H1 (cell line): ENCODE measurements around the gene RELL1. TPM values are rescaled to one million over a fixed set of nuclear protein-coding genes. Genes with fewer than 3 reads are reported as not detected.

Source experiments
- CTCF ChIA-PET: fragments of 300-600 bp; sonication (Branson Sonifier 250); formaldehyde crosslinking; loops from one replicate; lab custom pipeline; 2021; ENCODE audit not compliant: partially characterized antibody; lab: Charles Lee
- POLR2A ChIA-PET: fragments of 300-600 bp; sonication (Branson Sonifier 250); formaldehyde crosslinking; loops from one replicate; lab custom pipeline; 2021; ENCODE audit warnings: inconsistent platforms; ENCODE audit not compliant: partially characterized antibody; lab: Charles Lee
- DNase-seq, 2 experiments: peaks; one replicate each; pipeline versions ENCODE4 v3.0.0 to v3.0.0-alpha.2; 2010 to 2022; ENCODE audit warnings: low spot score in 2 of 2, low read depth in 1 of 2, mixed read lengths in 1 of 2
- FAIRE-seq: peaks from 2 replicates; lab custom pipeline; 2011; peaks lifted over from hg19 to GRCh38; lab: Jason Lieb, UNC
- H2AFZ ChIP-seq: 2 replicates; pipeline ENCODE4 v1.8.1; 2012; ENCODE audit warnings: low read length, inconsistent platforms
- H2AK5ac ChIP-seq: 2 replicates; pipeline ENCODE4 v1.6.1; 2013; ENCODE audit warnings: low read depth, low read length
- H2BK120ac ChIP-seq: replicated peaks from 2 replicates; pipeline ENCODE3; 2013; ENCODE audit warnings: low read depth, low read length, inconsistent platforms
- H2BK12ac ChIP-seq: 2 replicates; pipeline ENCODE4 v1.6.1; 2013; ENCODE audit warnings: low read depth, low read length
- H2BK15ac ChIP-seq: 2 replicates; pipeline ENCODE4 v1.6.1; 2013; ENCODE audit warnings: low read length
- H2BK20ac ChIP-seq: 2 replicates; pipeline ENCODE4 v1.6.1; 2013; ENCODE audit warnings: low read length
- H2BK5ac ChIP-seq: 2 replicates; pipeline ENCODE4 v1.6.1; 2013; ENCODE audit warnings: low read depth, low read length
- H3K14ac ChIP-seq: 2 replicates; pipeline ENCODE4 v1.6.1; 2013; ENCODE audit warnings: inconsistent platforms; ENCODE audit not compliant: insufficient read length
- H3K18ac ChIP-seq: 2 replicates; pipeline ENCODE4 v1.6.1; 2013; ENCODE audit warnings: low read length; ENCODE audit errors: extremely low read depth
- H3K23ac ChIP-seq: 2 replicates; pipeline ENCODE4 v1.6.1; 2013; ENCODE audit warnings: inconsistent platforms; ENCODE audit not compliant: insufficient read length
- H3K23me2 ChIP-seq: 2 replicates; pipeline ENCODE4 v1.6.1; 2013; ENCODE audit warnings: low read depth, low read length
- H3K27ac ChIP-seq: 2 replicates; pipeline ENCODE4 v1.6.1; 2011; ENCODE audit warnings: low read depth, low read length, inconsistent platforms
- H3K27me3 ChIP-seq, 4 experiments: replicated peaks in 1 of 4; 1 replicate in 1 of 4; 2 replicates in 3 of 4; pipeline versions ENCODE4 v1.6.1 to v1.8.1; 2011 to 2013; ENCODE audit warnings: low read length in 3 of 4, mild to moderate bottlenecking in 3 of 4, inconsistent platforms in 2 of 4, mixed read lengths in 2 of 4, moderate library complexity in 1 of 4; ENCODE audit not compliant: control insufficient read depth in 3 of 4, insufficient read depth in 3 of 4; ENCODE audit errors: extremely low read depth in 1 of 4
- H3K36me3 ChIP-seq, 4 experiments: 2 replicates each; pipeline versions ENCODE4 v1.6.1 to v1.8.1; 2011 to 2013; ENCODE audit warnings: mild to moderate bottlenecking in 4 of 4, low read length in 3 of 4, moderate library complexity in 2 of 4, control low read depth in 1 of 4, inconsistent platforms in 1 of 4; ENCODE audit not compliant: insufficient read depth in 4 of 4, control insufficient read depth in 2 of 4
- H3K4ac ChIP-seq: replicated peaks from 2 replicates; pipeline ENCODE3; 2013; ENCODE audit warnings: low read length, low read depth, mixed read lengths, inconsistent platforms; ENCODE audit not compliant: insufficient read length
- H3K4me1 ChIP-seq, 4 experiments: replicated peaks in 1 of 4; 1 replicate in 1 of 4; 2 replicates in 3 of 4; pipeline versions ENCODE4 v1.6.1 to v1.8.1; 2011 to 2013; ENCODE audit warnings: low read length in 3 of 4, inconsistent platforms in 2 of 4, mixed read lengths in 1 of 4; ENCODE audit not compliant: insufficient read depth in 4 of 4, control insufficient read depth in 3 of 4
- H3K4me2 ChIP-seq, 2 experiments: 2 replicates each; pipeline versions ENCODE4 v1.6.1 to v1.8.1; 2011 to 2013; ENCODE audit warnings: low read depth in 2 of 2, low read length in 2 of 2, control low read depth in 1 of 2, inconsistent platforms in 1 of 2, mild to moderate bottlenecking in 1 of 2; ENCODE audit not compliant: insufficient read depth in 1 of 2
- H3K4me3 ChIP-seq, 4 experiments: fragments of 200-600, 300-600 bp in 1 of 4; sonication (generic), shearing (Covaris generic), sonication (Bioruptor Twin) in 1 of 4; 2 replicates each; pipeline versions ENCODE4 v1.5.1 to v1.8.1; 2011 to 2016; ENCODE audit warnings: low read length in 4 of 4, low read depth in 3 of 4, control low read depth in 2 of 4, inconsistent platforms in 2 of 4, mild to moderate bottlenecking in 2 of 4, mixed read lengths in 1 of 4, moderate library complexity in 1 of 4; ENCODE audit not compliant: insufficient read depth in 2 of 4; ENCODE audit errors: extremely low read depth in 1 of 4
- H3K56ac ChIP-seq: replicated peaks from 2 replicates; pipeline ENCODE3; 2013; ENCODE audit warnings: low read depth, mild to moderate bottlenecking, mixed read lengths, low read length, inconsistent platforms; ENCODE audit not compliant: insufficient read length
- H3K79me1 ChIP-seq: 2 replicates; pipeline ENCODE4 v1.6.1; 2013; ENCODE audit warnings: low read depth, low read length, control low read depth
- H3K79me2 ChIP-seq, 2 experiments: 2 replicates each; pipeline versions ENCODE4 v1.6.1 to v1.8.1; 2012 to 2013; ENCODE audit warnings: low read length in 2 of 2, mild to moderate bottlenecking in 2 of 2, inconsistent platforms in 1 of 2; ENCODE audit not compliant: insufficient read depth in 2 of 2, control insufficient read depth in 1 of 2
- H3K9ac ChIP-seq, 4 experiments: replicated peaks in 1 of 4; 1 replicate in 1 of 4; 2 replicates in 3 of 4; pipeline versions ENCODE4 v1.6.1 to v1.8.1; 2011 to 2013; ENCODE audit warnings: low read depth in 3 of 4, low read length in 3 of 4, control low read depth in 2 of 4, mild to moderate bottlenecking in 2 of 4, moderate library complexity in 2 of 4, inconsistent platforms in 1 of 4; ENCODE audit errors: extremely low read depth in 1 of 4
- H3K9me3 ChIP-seq, 2 experiments: 2 replicates each; pipeline versions ENCODE4 v1.6.1 to v1.8.1; 2012 to 2013; ENCODE audit warnings: mild to moderate bottlenecking in 2 of 2, moderate library complexity in 2 of 2, control low read depth in 1 of 2, inconsistent platforms in 1 of 2, low read depth in 1 of 2, low read length in 1 of 2, mixed read lengths in 1 of 2; ENCODE audit not compliant: insufficient read depth in 2 of 2
- H4K20me1 ChIP-seq, 2 experiments: replicated peaks in 1 of 2; 2 replicates each; pipeline versions ENCODE3 to v1.8.1; 2011 to 2013; ENCODE audit warnings: inconsistent platforms in 2 of 2, low read length in 2 of 2, mild to moderate bottlenecking in 1 of 2; ENCODE audit not compliant: insufficient read depth in 2 of 2, control insufficient read depth in 1 of 2
- H4K5ac ChIP-seq: 2 replicates; pipeline ENCODE4 v1.6.1; 2013; ENCODE audit warnings: low read length, low read depth, mixed read lengths, inconsistent platforms; ENCODE audit not compliant: insufficient read length
- H4K8ac ChIP-seq: 2 replicates; pipeline ENCODE4 v1.8.0; 2013; ENCODE audit warnings: mild to moderate bottlenecking, moderate library complexity, low read length, inconsistent platforms; ENCODE audit not compliant: insufficient read depth; ENCODE audit errors: extremely low read depth
- H4K91ac ChIP-seq: replicated peaks from 2 replicates; pipeline ENCODE3; 2013; ENCODE audit warnings: low read length, mixed read lengths, inconsistent platforms; ENCODE audit not compliant: insufficient read length
- ASH2L ChIP-seq: fragments of 200-600, 300-600 bp; sonication (generic); IDR thresholded peaks from one replicate; pipeline ENCODE4 v1.7.1; 2017; ENCODE audit warnings: low read length
- BACH1 ChIP-seq: IDR thresholded peaks from 2 replicates; pipeline ENCODE4 v1.6.1; 2012; ENCODE audit warnings: low read length, improper control_type of control experiment
- CTBP2 ChIP-seq: IDR thresholded peaks from 2 replicates; pipeline ENCODE4 v1.7.0; 2011; ENCODE audit warnings: borderline replicate concordance, mild to moderate bottlenecking, moderate library complexity, mixed read lengths, low read length; ENCODE audit not compliant: insufficient read depth, insufficient read length
- EZH2 ChIP-seq: fragments of 200-600 bp; sonication (generic); IDR thresholded peaks from 2 replicates; pipeline ENCODE4 v1.7.1; 2012; ENCODE audit warnings: low read depth, mild to moderate bottlenecking, moderate library complexity, low read length, inconsistent platforms; ENCODE audit not compliant: severe bottlenecking
- GABPA ChIP-seq: IDR thresholded peaks from 2 replicates; pipeline ENCODE4 v1.6.1; 2011; ENCODE audit warnings: mild to moderate bottlenecking, low read length, moderate library complexity, borderline replicate concordance; ENCODE audit not compliant: insufficient read depth
- HDAC2 ChIP-seq, 2 experiments: fragments of 300-600 bp in 1 of 2; sonication (generic) in 1 of 2; IDR thresholded peaks; 2 replicates each; pipeline ENCODE4 v1.6.1; 2011 to 2012; ENCODE audit warnings: low read depth in 2 of 2, low read length in 2 of 2, mild to moderate bottlenecking in 2 of 2, moderate library complexity in 2 of 2, borderline replicate concordance in 1 of 2, inconsistent platforms in 1 of 2
- KDM5A ChIP-seq: fragments of 200-600 bp; IDR thresholded peaks from 2 replicates; pipeline ENCODE4 v1.7.1; 2012; ENCODE audit warnings: mild to moderate bottlenecking, low read length, inconsistent platforms, mixed read lengths
- NRF1 ChIP-seq: IDR thresholded peaks from 2 replicates; pipeline ENCODE4 v1.6.1; 2011; ENCODE audit warnings: mild to moderate bottlenecking, low read depth, low read length, improper control_type of control experiment
- SIN3A ChIP-seq, 2 experiments: IDR thresholded peaks in 1 of 2; conservative IDR thresholded peaks in 1 of 2; 2 replicates each; pipeline ENCODE4 v1.6.1; 2011 to 2012; ENCODE audit warnings: low read length in 2 of 2, improper control_type of control experiment in 1 of 2, low read depth in 1 of 2, mild to moderate bottlenecking in 1 of 2
- SIRT6 ChIP-seq: IDR thresholded peaks from one replicate; pipeline ENCODE4 v1.7.1; 2012; ENCODE audit warnings: low read length, inconsistent platforms
- SIX5 ChIP-seq: IDR thresholded peaks from 2 replicates; pipeline ENCODE4 v1.6.1; 2011; ENCODE audit warnings: mild to moderate bottlenecking, low read depth, low read length
- SP2 ChIP-seq: IDR thresholded peaks from 2 replicates; pipeline ENCODE4 v1.6.1; 2012; ENCODE audit warnings: mild to moderate bottlenecking, low read length, inconsistent platforms
- SP4 ChIP-seq: IDR thresholded peaks from 2 replicates; pipeline ENCODE4 v1.6.1; 2012; ENCODE audit warnings: low read length, inconsistent platforms
- SUZ12 ChIP-seq: fragments of 200-600 bp; sonication (generic); IDR thresholded peaks from 2 replicates; pipeline ENCODE4 v1.6.1; 2012; ENCODE audit warnings: mild to moderate bottlenecking, inconsistent platforms, low read length, moderate library complexity, mixed read lengths
- ZNF274 ChIP-seq: IDR thresholded peaks from 2 replicates; pipeline ENCODE4 v1.7.0; 2012; ENCODE audit warnings: low read length, borderline replicate concordance; ENCODE audit errors: extremely low read depth
- WGBS, 2 experiments: shearing (Covaris generic) in 1 of 2; methylation state at CpG; one replicate each; pipeline versions ENCODE4 v1.1.6 to v1.1.7; 2013 to 2015; ENCODE audit warnings: low lambda C conversion rate in 2 of 2, mixed read lengths in 2 of 2, inconsistent platforms in 1 of 2, low coverage in 1 of 2, missing lambda C conversion rate in 1 of 2; ENCODE audit not compliant: insufficient replicate concordance in 2 of 2, insufficient coverage in 1 of 2, insufficient read length in 1 of 2; ENCODE audit errors: extremely low coverage in 1 of 2, missing lambda C conversion rate in 1 of 2; 5-methylcytosine and 5-hydroxymethylcytosine counted together
- polyA plus RNA-seq, 7 experiments: library from polyadenylated mRNA; depleted of rRNA in 3 of 7; stranded (reverse) in 5 of 7; unstranded in 2 of 7; fragments of >200 nt in 5 of 7; fragments of 200-250 nt in 2 of 7; gene quantifications; 1 replicate in 5 of 7; 2 replicates in 1 of 7; 4 replicates in 1 of 7; pipeline versions ENCODE4 v1.2.1 to v1.2.3, GENCODE V29; 2011 to 2013; ENCODE audit warnings: missing spikeins in 2 of 7, mixed read lengths in 2 of 7
- total RNA-seq: library from RNA; stranded (reverse); fragmentation: NEBNext Ultra II Directional; extraction: Animal tissue kit (Norgen Biotek cat#: 25700); gene quantifications from 2 replicates; pipeline ENCODE4 v1.2.1, GENCODE V29; 2021

Gene RELL1
- total and polyA plus RNA-seq, 2 of the 8 experiments (the other 6 are each of a cell fraction or from before 2014, with no cell fraction given), result 2.1 to 14.1 TPM

GRCh38 chr4:37568489-37568888, 117.7 kb downstream of the RELL1 start:
- CTCF ChIA-PET, result interaction anchor here (0.9 to 10.5 kb wide), 4 partner anchors 33 to 116 kb away, joined by 5 to 107 read pairs (median 6); a partner anchor contains a TSS
- no peak overlapping the region for H3K4ac ChIP-seq
- TF ChIP-seq HDAC2 (IDR thresholded peaks at IDR 0.05; ENCODE audit: borderline replicate concordance in 1 of 2, low read depth in 2 of 2, low read length in 2 of 2) (no peak), SP4 (no peak), SIRT6 (no peak), ASH2L (no peak), EZH2 (no peak), NRF1 (no peak), GABPA (no peak), SUZ12 (no peak), SP2 (no peak), BACH1 (no peak), KDM5A (no peak), SIX5 (no peak), SIN3A (conservative IDR thresholded peaks at IDR 0.05 in 1 of 2, IDR thresholded peaks at IDR 0.05 in 1 of 2; ENCODE audit: low read depth in 1 of 2, low read length in 2 of 2) (no peak), ZNF274 (no peak), CTBP2 (no peak)

More at GRCh38 chr4:37568489-37568888, 117.7 kb downstream of the RELL1 start:
- Histone ChIP-seq H2AK5ac (0 out of 2 replicates have a peak overlapping the region, but pooled peaks have one; percentile 16), H3K23me2 (no peaks in the 10 kb centered on the region), H3K79me1 (no peaks in the 10 kb centered on the region), H4K91ac (no peak overlapping the region), H3K27me3 (no peaks in the 10 kb centered on the region), H3K14ac (no peak overlapping the region), H2BK12ac (no peak overlapping the region), H2AFZ (no peak overlapping the region; the same call in 1 of the 2 replicates), H2BK5ac (no peak overlapping the region), H4K20me1 (peaks cover 0 to 1% of the 10 kb centered on the region in 2 experiments), H2BK15ac (no peak overlapping the region), H3K56ac (no peak overlapping the region), H4K5ac (no peak overlapping the region), H3K27ac (no peak overlapping the region), H3K9ac (no peak overlapping the region), H3K4me1 (peaks cover 0 to 4% (median 0%) of the 10 kb centered on the region in 4 experiments; a peak in 1 of 7 replicates), H3K23ac (no peak overlapping the region), H3K4me2 (no peak overlapping the region), H3K36me3 (no peaks in the 10 kb centered on the region), H3K18ac (no peak overlapping the region), H2BK20ac (no peak overlapping the region), H4K8ac (no peak overlapping the region), H2BK120ac (no peak overlapping the region), H3K9me3 (no peaks in the 10 kb centered on the region), H3K4me3 (no peak overlapping the region), H3K79me2 (no peaks in the 10 kb centered on the region)
- DNase-seq (no peak), FAIRE-seq (no peak)
- WGBS, 2 experiments, result 73% methylated on average over 7 of the region's 7 CpGs; no CpG with 5 or more reads in 1 of the 2 experiments
- POLR2A ChIA-PET, result no interaction called here
